AG04449 (cell line): Measurements from ENCODE around the gene CWC15.

Experiments
- CTCF ChIA-PET: fragments of 350-600 bp; formaldehyde crosslinking; extraction: SDS; loops from one replicate; lab custom pipeline; 2021; ENCODE audit warnings: antibody characterized with exemption; lab: Yijun Ruan, JAX
- POLR2A ChIA-PET: fragments of 400-600, 350-600 bp; formaldehyde crosslinking; extraction: SDS; loops from one replicate; lab custom pipeline; 2020; ENCODE audit warnings: antibody characterized with exemption, inconsistent platforms; lab: Yijun Ruan, JAX
- DNase-seq: peaks from one replicate; pipeline ENCODE4 v3.0.0-alpha.2; 2010; ENCODE audit warnings: low read depth, low spot score
- H3K4me3 ChIP-seq: 2 replicates; pipeline ENCODE4 v1.5.1; 2011; ENCODE audit warnings: low read depth, mild to moderate bottlenecking, control low read depth, low read length
- TF ChIP-seq, protein P1 (sequence below): IDR thresholded peaks from one replicate; pipeline ENCODE4 v1.5.1; 2011; ENCODE audit warnings: mild to moderate bottlenecking, moderate library complexity, low read length, control low read depth, inconsistent platforms; ENCODE audit not compliant: insufficient read depth; ENCODE audit errors: missing control alignments

Gene CWC15

DNA sequence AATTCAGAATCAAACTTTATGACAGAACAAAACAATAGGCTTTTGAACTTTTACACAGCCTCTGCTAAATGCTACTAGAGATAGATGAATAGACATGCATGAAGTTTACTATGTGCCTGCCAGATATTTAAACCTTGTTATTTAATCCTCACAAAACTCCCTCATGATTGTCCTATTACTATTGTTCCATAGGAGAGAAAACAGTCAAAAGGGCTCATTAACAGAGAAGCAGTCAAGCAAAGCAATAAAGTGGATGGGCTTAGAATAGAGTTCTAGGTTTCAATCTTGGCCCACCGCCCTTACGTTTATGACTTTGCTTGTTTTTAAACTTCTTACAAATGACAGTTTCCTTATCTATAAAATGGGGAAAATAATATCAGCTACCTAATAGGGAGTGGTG, 12.9 kb downstream of the CWC15 start:
- POLR2A ChIA-PET, result interaction anchor here (1.1 kb wide), 1 partner anchor 13 kb away, joined by 3 read pairs; the partner anchor contains the start of genes CWC15 and KDM4D
- no peak overlapping the region for H3K4me3 ChIP-seq
- CTCF ChIA-PET, result interaction anchor here (0.9 to 3.9 kb wide), 4 partner anchors 8 to 337 kb away, joined by 3 to 26 read pairs (median 9); no protein-coding TSS in a partner anchor
- no peak for DNase-seq
- TF ChIP-seq, protein P1, sequence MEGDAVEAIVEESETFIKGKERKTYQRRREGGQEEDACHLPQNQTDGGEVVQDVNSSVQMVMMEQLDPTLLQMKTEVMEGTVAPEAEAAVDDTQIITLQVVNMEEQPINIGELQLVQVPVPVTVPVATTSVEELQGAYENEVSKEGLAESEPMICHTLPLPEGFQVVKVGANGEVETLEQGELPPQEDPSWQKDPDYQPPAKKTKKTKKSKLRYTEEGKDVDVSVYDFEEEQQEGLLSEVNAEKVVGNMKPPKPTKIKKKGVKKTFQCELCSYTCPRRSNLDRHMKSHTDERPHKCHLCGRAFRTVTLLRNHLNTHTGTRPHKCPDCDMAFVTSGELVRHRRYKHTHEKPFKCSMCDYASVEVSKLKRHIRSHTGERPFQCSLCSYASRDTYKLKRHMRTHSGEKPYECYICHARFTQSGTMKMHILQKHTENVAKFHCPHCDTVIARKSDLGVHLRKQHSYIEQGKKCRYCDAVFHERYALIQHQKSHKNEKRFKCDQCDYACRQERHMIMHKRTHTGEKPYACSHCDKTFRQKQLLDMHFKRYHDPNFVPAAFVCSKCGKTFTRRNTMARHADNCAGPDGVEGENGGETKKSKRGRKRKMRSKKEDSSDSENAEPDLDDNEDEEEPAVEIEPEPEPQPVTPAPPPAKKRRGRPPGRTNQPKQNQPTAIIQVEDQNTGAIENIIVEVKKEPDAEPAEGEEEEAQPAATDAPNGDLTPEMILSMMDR, result no peak

DNA sequence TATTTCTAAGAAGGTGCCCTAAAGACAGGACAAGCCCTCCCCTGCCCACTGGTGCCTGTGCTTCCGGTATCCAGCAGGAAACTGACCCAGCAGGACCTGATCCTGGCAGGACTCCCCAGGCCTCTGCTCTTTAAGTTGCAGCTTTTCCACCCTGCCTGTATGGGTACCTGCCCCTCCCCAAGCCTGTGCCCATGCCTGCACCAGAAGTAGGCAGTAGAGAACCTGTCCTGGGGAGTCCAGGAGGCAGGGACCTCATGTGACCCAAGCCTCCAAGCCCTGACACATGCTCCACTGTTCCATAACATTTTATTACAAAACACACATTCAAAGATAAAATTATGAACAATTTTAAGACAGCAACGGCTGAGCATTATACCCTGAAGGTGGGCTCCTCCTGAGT, 14.2 kb downstream of the CWC15 start:
- ChIA-PET POLR2A (interaction anchor here (0.6 kb wide), 1 partner anchor 26 kb away, joined by 3 read pairs; no protein-coding TSS in a partner anchor), CTCF (interaction anchor here (3.9 to 6.0 kb wide), 2 partner anchors 9 to 336 kb away, joined by 26 to 28 read pairs; no protein-coding TSS in a partner anchor)
- TF ChIP-seq, protein P1, result no peak
- no peak overlapping the region for H3K4me3 ChIP-seq
- DNase-seq, result no peak

DNA sequence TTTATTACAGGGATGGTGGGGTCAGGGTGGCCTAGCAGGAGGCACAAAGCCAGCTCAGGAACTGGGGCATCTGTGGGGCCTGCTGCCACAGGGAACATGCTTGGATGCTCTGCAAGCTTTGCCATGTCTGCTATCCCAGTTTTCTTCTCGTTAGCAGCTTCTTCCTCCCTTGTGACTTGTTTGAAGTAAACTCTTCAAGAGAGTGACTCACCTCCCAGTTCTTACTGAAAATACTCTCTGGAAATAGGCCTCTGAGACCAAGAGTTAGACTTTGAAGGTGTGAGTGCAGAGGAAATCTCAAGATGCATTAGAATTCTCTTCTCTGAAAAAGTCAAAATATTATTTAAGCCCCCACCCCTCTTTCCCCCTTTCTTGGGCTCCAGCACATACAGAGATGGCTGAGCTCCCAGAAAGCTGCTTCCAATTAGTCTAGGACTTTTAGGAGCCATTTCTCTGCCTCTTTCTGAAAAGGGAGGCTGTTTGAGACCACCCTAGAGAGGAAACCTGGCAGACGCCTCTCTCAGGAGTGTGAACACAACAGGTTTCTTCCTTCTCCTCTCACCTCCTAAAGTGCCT, 15.1 kb downstream of the CWC15 start:
- TF ChIP-seq, protein P1, result no peak
- no peak for DNase-seq
- CTCF ChIA-PET, result interaction anchor here (1.5 to 6.0 kb wide), 3 partner anchors 10 to 335 kb away, joined by 7 to 28 read pairs (median 26); no protein-coding TSS in a partner anchor
- no peak overlapping the region for H3K4me3 ChIP-seq
- POLR2A ChIA-PET, result interaction anchor here (0.6 kb wide), 1 partner anchor 25 kb away, joined by 3 read pairs; no protein-coding TSS in a partner anchor

DNA sequence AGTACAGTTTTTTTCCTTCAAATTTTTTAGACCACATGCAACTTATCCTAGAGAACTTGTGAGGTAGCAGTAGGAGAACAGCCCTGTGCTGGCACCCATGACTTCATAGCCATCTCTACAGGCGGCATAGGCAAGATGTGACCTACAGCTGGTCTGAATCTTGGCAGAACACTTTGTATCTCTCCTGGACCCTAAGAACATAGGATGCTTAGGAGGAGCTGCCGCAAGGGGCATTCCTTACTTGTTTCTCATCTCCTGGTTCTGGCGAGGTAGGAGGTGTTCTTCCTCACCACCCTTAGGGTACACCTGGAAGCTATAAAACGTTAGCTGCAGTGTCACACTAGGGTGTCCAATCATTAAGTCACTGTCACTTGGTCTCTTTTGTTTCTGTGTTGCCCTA, 16.4 kb downstream of the CWC15 start:
- no peak overlapping the region for H3K4me3 ChIP-seq
- no peak for DNase-seq
- ChIA-PET CTCF (interaction anchor here (0.7 to 6.0 kb wide), 5 partner anchors 11 to 333 kb away, joined by 3 to 28 read pairs (median 11); no protein-coding TSS in a partner anchor), POLR2A (no interaction called here)
- TF ChIP-seq, protein P1, result no peak

DNA sequence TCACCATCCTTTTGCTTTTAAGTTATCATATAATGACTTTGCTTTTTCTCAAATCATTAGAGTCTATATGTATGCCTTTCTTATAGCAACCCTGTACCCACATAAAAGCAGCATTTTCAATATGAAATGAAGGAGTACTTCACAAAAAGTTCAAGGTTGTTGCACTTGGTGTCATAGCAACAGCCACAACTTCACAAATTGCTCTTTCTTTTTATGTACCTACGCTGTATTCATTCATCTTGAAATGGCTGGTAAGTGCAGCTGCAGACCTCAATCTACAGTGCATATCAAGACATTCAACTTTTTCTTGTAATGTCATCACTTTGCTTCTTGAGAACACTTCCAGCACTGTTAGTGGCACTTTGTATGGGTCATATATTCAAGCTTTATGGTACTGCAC, 18.6 kb downstream of the CWC15 start:
- no peak for DNase-seq

More for the DNA sequence above, 18.6 kb downstream of the CWC15 start:
- TF ChIP-seq, protein P1, result no peak
- ChIA-PET POLR2A (no interaction called here), CTCF (interaction anchor here (2.8 to 6.0 kb wide), 2 partner anchors 13 to 331 kb away, joined by 11 to 28 read pairs; no protein-coding TSS in a partner anchor)
- no peak overlapping the region for H3K4me3 ChIP-seq
